Neuron (in vitro differentiated cells): Measurements from ENCODE around the gene GPR87.

Experiments
- H2AFZ ChIP-seq: one replicate; pipeline ENCODE4 v1.6.1; 2013; ENCODE audit warnings: low read depth, mild to moderate bottlenecking, inconsistent platforms, low read length, moderate library complexity
- H3K27me3 ChIP-seq: one replicate; pipeline ENCODE4 v1.6.1; 2013; ENCODE audit warnings: low read length; ENCODE audit not compliant: insufficient read depth
- H3K36me3 ChIP-seq: one replicate; pipeline ENCODE4 v1.6.1; 2013; ENCODE audit warnings: low read length; ENCODE audit not compliant: insufficient read depth
- H3K4me1 ChIP-seq: one replicate; pipeline ENCODE4 v1.6.1; 2013; ENCODE audit warnings: low read length; ENCODE audit not compliant: insufficient read depth
- H3K4me3 ChIP-seq: 2 replicates; pipeline ENCODE4 v1.5.1; 2013; ENCODE audit warnings: mild to moderate bottlenecking, low read length, moderate library complexity
- H3K9me3 ChIP-seq: one replicate; pipeline ENCODE4 v1.6.1; 2013; ENCODE audit warnings: low read length

The GPR87 gene

DNA sequence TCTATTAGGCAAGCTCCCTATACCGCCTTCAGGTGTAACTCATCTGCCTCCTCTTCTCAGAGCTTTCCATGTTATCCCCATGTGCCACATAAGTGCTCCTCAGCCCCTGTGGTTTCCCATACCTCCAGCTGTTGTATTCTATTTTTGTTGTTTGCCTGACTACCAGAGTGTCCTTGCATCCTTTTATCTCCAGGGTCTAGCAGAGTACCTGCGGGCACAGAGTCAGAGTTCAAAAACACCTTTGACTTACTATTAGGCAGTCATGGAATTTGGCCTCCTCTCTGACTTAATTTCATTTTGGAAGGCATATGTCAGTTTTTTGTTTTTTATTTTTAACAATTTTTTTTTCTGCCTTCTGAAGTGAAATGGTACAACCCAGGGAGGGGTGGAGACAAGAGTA lies 7.1 kb downstream of the GPR87 start:
- no peaks in the 10 kb centered on the region for H3K36me3 ChIP-seq
- H2AFZ ChIP-seq, result no peak overlapping the region
- H3K4me1 ChIP-seq, result no peaks in the 10 kb centered on the region
- no peaks in the 10 kb centered on the region for H3K9me3 ChIP-seq
- no peak overlapping the region for H3K4me3 ChIP-seq
- no peaks in the 10 kb centered on the region for H3K27me3 ChIP-seq

DNA sequence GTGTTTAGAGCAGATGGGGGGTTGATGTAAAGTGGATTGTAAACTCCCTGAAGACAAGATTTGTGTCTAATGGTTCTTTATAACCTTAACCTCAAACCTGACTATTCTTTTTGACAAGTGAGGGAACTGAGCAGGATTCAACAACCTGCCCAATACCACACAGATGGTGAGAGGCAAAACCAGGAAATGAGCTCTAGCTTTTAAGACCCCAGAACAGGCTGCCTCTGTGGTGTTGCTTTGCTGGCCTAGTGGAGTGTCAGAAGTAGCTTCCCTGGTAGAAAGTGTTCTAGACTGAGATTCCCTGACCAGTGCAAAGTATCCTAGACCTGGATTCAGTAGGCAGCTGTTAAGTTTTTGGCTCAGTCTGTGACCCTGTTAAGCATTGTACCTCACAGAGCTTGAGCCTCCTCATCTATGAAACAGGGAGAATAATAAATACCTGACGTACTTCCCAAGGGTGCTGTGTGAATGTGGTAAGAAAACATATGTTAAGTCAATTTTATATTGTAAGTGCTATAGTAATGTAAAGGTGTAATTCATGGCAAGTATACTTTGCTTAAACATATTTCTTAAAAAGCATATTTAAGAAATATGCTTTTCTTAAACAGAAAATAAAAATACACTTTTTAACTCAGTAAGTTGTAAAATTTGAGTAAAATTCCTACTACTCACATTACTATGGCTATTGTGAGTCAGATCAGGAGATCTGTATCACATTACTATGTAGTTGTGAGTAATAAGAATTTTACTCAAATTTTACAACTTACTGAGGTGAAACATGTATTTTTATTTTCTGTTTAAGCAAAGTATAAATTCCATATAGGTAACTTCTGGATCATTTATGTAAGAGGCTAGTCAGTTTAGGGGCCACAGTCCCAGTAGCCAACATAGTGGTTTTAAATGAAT lies 8.8 kb downstream of the GPR87 start:
- Histone ChIP-seq H3K4me3 (no peak overlapping the region), H3K9me3 (no peaks in the 10 kb centered on the region), H3K27me3 (no peaks in the 10 kb centered on the region), H3K4me1 (no peaks in the 10 kb centered on the region), H3K36me3 (no peaks in the 10 kb centered on the region), H2AFZ (no peak overlapping the region)

DNA sequence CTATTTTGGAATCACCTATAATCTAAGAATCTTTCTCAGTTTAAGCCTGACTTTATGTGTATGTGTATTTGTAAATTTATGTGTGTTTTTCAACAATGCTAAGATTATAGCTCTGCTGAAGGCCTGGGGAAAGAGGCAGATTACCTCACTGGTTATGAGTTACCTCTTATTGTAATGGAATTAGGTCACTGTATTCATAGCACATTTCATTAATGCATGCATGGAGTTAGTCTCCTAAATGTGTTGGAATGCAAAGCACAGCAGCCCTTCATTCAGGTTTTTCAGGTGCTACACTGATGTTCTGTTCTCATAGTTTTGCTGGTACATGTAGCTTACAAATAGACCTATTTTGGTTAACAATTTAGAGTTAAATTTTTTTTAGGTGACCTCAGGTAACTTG lies 9.5 kb downstream of the GPR87 start:
- Histone ChIP-seq H2AFZ (no peak overlapping the region), H3K9me3 (no peaks in the 10 kb centered on the region), H3K27me3 (no peaks in the 10 kb centered on the region), H3K36me3 (no peaks in the 10 kb centered on the region), H3K4me1 (no peaks in the 10 kb centered on the region), H3K4me3 (no peak overlapping the region)

DNA sequence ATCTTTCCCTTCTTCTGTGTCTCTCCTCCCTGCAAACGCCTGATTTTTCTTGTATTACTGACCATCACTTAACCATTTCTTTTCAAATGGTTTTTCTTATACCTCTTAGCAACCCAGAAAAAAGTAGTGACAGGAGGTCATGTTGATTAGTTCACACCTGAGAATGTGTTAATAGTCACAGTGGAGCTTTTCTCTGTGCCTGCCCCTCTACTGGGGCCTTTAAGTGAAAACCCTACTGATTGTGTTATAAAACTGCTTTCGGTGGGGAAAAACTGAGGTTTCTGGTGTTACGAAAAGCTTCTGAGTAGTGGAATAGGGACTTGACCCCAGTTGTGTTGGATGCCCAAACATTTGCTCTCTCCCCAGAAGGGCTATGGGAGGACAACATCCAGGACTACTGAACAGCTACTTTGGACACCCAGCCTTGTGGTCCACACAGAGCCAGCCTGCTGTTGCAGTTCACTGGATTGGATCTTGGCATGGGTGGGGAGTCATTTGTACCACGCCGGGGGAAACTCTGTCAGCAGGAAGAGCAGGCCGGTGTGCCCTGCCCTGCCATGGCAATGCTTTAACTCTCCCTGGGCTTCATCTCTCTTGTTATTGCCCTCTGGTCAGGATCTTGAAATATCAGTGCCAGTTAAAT lies 10.3 kb downstream of the GPR87 start:
- no peaks in the 10 kb centered on the region for H3K4me1 ChIP-seq
- no peaks in the 10 kb centered on the region for H3K9me3 ChIP-seq
- no peaks in the 10 kb centered on the region for H3K36me3 ChIP-seq
- H2AFZ ChIP-seq, result no peak overlapping the region
- H3K4me3 ChIP-seq, result no peak overlapping the region
- no peaks in the 10 kb centered on the region for H3K27me3 ChIP-seq

DNA sequence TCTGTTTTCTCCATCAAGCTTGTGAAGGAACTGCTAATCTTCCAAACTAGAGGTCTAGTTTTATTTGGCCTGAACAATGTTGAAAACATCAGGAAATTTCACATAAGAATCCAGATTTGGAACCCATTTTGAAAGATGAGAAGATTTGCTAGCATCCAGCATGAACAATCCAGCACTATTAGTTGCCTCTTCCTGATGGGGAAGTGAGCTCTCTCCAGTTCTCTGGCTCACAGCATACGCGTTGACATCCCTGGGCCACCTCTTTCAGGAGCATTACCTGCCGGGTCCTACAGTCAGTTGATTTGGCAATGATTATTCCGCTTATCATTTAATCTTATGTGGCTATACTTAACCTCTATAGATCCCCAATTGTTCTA lies 10.9 kb downstream of the GPR87 start:
- Histone ChIP-seq H3K4me3 (no peak overlapping the region), H3K27me3 (no peaks in the 10 kb centered on the region), H3K4me1 (no peaks in the 10 kb centered on the region), H3K36me3 (no peaks in the 10 kb centered on the region), H3K9me3 (no peaks in the 10 kb centered on the region), H2AFZ (no peak overlapping the region)

DNA sequence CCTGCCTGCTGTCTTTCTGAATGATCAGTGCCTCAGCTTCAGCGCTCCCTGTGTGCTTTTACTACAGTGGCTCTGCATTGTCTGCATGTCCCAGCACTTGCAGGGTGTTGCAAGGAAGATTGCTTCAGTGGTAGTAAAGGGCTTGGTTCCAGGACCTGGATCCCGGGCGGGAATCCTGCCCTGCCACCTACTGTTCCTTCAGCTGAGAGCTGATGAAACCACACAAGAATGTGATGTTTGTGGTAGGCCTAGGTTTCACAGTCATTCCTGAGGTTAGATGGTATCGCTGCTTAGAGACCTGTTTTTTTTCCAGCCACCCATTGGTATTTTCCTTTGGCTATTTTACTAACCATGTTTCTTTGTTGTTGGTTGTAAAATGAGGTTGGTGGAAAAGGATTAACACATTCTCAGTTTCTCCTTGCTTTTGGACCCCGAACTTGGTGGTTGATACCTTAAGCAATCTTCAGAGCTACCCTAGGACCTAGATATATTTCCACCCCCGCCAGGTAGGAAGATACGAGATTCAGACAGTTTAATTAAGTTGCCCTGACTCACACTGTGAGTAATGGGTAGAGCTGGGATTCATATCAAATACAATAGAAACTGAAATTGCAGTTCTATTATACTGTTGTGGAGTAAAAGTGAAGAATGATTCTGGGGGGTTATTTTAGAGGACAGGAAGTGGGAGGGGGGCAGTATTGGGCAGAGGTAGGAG lies 11.4 kb downstream of the GPR87 start:
- Histone ChIP-seq H3K4me1 (no peaks in the 10 kb centered on the region), H3K27me3 (no peaks in the 10 kb centered on the region), H2AFZ (no peak overlapping the region), H3K9me3 (no peaks in the 10 kb centered on the region), H3K36me3 (no peaks in the 10 kb centered on the region), H3K4me3 (no peak overlapping the region)

DNA sequence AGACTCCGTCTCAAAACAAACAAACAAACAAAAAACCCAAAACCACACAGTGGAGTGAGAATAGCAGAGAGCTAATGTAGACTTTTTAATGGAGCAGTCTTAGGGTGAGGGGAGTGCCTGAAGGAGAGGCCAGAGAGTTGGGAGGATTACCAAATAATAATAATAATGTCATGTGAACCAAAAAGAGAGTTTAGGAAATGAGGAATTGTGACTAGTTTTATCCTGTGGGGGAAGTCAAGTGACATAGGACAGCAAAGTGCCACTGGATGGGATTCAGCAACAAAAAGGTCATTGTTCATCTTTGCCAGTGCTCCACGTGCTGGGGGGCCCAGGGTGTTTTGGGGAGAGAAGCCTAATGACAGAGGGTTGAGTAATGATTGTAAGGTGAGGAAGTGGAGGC lies 12.9 kb downstream of the GPR87 start:
- no peaks in the 10 kb centered on the region for H3K9me3 ChIP-seq
- no peak overlapping the region for H3K4me3 ChIP-seq
- no peaks in the 10 kb centered on the region for H3K27me3 ChIP-seq
- H3K4me1 ChIP-seq, result no peaks in the 10 kb centered on the region
- no peak overlapping the region for H2AFZ ChIP-seq
- H3K36me3 ChIP-seq, result no peaks in the 10 kb centered on the region

DNA sequence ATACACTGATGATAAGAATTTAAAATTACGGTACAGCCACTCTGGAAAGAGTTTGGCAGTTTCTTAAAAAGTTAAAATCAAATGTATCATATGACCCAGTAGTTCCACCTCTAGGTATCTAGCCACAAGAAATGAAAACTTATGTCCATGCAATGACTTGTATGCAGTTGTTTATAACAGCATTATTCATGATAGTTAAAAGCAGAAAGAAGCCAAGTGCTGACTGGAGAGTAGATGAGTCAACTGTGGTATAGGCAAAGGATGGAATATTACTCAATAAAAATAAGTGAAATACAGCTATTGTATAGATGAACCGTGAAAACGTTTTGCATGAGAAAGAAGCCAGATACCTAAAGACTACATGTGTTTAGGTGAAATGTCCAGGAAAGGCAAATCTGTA lies 14.8 kb downstream of the GPR87 start:
- no peak overlapping the region for H2AFZ ChIP-seq
- no peaks in the 10 kb centered on the region for H3K4me1 ChIP-seq
- H3K27me3 ChIP-seq, result no peaks in the 10 kb centered on the region
- H3K9me3 ChIP-seq, result no peaks in the 10 kb centered on the region
- H3K36me3 ChIP-seq, result no peaks in the 10 kb centered on the region
- no peak overlapping the region for H3K4me3 ChIP-seq

DNA sequence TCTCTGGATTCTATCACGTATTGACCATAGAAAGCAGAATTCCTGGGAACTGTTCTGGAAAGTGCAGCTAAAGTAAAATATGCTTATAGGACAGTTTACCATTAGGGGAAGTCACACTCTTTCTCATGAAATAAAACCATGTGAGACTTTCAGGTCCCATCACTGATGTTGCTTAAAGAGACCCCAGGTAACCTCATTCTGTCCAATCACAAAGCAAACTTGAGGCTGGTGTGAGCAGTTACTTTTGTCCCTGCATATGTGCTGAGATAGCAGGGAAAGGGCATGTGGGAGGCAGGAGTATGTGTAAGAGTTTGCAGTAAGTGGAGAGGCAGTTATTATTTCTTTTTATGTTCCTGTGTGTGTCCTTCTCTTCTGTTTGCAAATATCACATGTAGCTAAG lies 16.1 kb downstream of the GPR87 start:
- H3K36me3 ChIP-seq, result no peaks in the 10 kb centered on the region
- no peaks in the 10 kb centered on the region for H3K9me3 ChIP-seq
- H3K27me3 ChIP-seq, result no peaks in the 10 kb centered on the region
- H2AFZ ChIP-seq, result no peak overlapping the region
- H3K4me1 ChIP-seq, result no peaks in the 10 kb centered on the region
- no peak overlapping the region for H3K4me3 ChIP-seq

DNA sequence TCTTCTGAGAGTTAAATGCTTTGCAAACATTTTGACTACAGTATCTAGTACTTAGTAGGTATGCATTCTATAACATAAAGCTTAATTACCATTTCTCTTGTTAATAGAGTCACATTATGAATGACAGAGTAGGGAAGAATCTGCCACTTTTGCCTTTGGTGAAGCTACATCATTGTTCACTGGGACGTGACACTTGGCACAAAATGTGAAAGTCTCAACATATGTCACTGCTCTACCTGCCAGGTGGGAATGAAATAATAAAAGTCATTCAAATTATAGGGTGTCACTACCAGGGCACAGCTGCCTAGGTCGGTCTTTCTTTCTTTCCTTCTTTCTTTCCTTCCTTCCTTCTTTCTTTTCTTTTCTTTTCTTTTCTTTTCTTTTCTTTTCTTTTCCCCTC lies 17.6 kb downstream of the GPR87 start:
- Histone ChIP-seq H3K4me1 (no peaks in the 10 kb centered on the region), H3K9me3 (no peaks in the 10 kb centered on the region), H3K36me3 (no peaks in the 10 kb centered on the region), H2AFZ (no peak overlapping the region), H3K27me3 (no peaks in the 10 kb centered on the region), H3K4me3 (no peak overlapping the region)

DNA sequence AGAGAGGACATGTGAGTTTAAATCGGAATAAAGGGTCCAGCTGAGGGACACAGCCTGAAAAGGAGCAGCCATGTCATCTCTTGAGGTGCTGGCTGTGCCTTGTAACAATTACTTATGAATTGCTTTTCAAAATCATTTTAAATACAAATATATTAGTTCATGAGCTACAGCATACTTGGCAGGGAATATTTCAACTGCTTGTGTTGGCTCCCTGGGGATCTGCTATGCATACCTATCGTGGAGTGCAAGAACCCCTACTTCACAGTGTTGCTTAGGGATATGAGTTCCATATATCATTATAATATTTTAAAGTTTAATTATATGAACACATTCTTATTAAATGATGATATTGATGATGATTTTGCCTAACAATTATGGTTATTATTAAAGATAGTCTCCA lies 19.2 kb downstream of the GPR87 start:
- Histone ChIP-seq H3K36me3 (no peaks in the 10 kb centered on the region), H2AFZ (no peak overlapping the region), H3K9me3 (no peaks in the 10 kb centered on the region), H3K4me1 (no peaks in the 10 kb centered on the region), H3K27me3 (no peaks in the 10 kb centered on the region), H3K4me3 (no peak overlapping the region)

DNA sequence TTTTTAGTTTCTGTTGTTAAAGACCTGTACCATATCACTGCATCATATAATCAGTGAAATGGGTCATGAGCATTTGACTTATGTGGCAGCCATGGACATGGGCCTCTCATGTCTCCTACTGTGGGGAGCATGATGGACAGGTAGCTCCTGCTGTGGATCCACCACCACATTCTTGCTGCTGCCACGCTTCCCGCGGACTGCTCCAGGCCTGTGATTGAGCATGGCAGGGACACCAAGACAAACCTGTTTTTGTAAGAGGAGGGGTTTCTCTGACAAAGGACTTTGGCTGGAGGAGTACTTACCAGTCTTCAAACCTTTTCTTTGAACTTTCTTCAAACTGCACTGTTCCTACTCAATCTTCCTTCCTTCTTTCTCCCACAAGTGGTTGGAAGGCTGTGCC lies 20.4 kb downstream of the GPR87 start:
- H3K4me3 ChIP-seq, result no peak overlapping the region
- H3K9me3 ChIP-seq, result no peaks in the 10 kb centered on the region
- H3K27me3 ChIP-seq, result no peaks in the 10 kb centered on the region
- no peaks in the 10 kb centered on the region for H3K36me3 ChIP-seq
- no peaks in the 10 kb centered on the region for H3K4me1 ChIP-seq
- no peak overlapping the region for H2AFZ ChIP-seq

DNA sequence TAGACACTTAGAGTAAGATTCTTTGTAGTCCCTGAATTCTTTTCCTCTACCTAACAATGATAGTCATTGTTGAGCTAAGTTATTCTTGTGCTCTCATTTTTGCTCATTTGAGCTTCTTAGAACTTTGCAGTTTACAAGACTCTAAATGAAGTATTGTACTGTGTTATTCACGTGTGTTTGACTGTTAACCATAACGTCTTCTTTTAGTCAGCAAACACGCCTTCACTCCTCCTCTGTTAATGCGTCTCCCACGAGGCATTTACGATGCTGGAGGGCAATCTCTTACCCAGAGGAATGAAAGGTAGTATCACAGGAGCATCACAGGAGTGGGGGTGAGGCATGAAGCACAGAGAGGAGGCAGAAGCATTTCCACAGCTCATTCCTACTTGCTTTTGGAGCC lies 23.5 kb downstream of the GPR87 start:
- Histone ChIP-seq H3K27me3 (no peaks in the 10 kb centered on the region), H3K9me3 (no peaks in the 10 kb centered on the region), H3K4me1 (no peaks in the 10 kb centered on the region), H2AFZ (no peak overlapping the region), H3K4me3 (no peak overlapping the region), H3K36me3 (no peaks in the 10 kb centered on the region)
